ENCODE data around the gene FAM210B.

GRCh38 chr20:56371977-56372376, 13.2 kb downstream of the FAM210B start:
- TF ChIP-seq POLR2A (IDR thresholded peaks at IDR 0.05; ENCODE audit: low read depth, low read length) (no peak), HDAC6 (IDR thresholded peaks at IDR 0.05; ENCODE audit: unreplicated experiment) (no peak), CTCF (IDR thresholded peaks at IDR 0.05 in 2 of 3, conservative IDR thresholded peaks at IDR 0.05 in 1 of 3; ENCODE audit: control insufficient read depth in 2 of 3, extremely low read depth in 1 of 3, insufficient read depth in 1 of 3, low read depth in 3 of 3, low read length in 3 of 3) (no peak), SP1 (IDR thresholded peaks at IDR 0.05; ENCODE audit: low read depth, low read length) (no peak), ZZZ3 (IDR thresholded peaks at IDR 0.05; ENCODE audit: control insufficient read depth, insufficient read length, low read depth) (no peak), RAD21 (IDR thresholded peaks at IDR 0.05; ENCODE audit: insufficient read depth, low read depth, low read length) (no peak), SRF (IDR thresholded peaks at IDR 0.05; ENCODE audit: low read depth in 2 of 2, low read length in 2 of 2) (no peak), RELA (IDR thresholded peaks at IDR 0.05; ENCODE audit: borderline replicate concordance, partially characterized antibody) (no peak), PKNOX1 (IDR thresholded peaks at IDR 0.05) (no peak), FOXM1 (IDR thresholded peaks at IDR 0.05; ENCODE audit: low read depth, low read length) (no peak), POLR2AphosphoS5 (IDR thresholded peaks at IDR 0.05; ENCODE audit: low read length) (no peak)
